ENCODE results near the gene FZD7.

Gene FZD7

GRCh38 chr2:202067589-202067988 is 33.9 kb downstream of the FZD7 start:
- no peak overlapping the region for H3K27ac ChIP-seq (replicated peaks)
- no peak for DNase-seq (ENCODE audit: low read depth in 1 of 2, low spot score in 1 of 2)
- no peak for TF ChIP-seq GABPA (IDR thresholded peaks at IDR 0.05; ENCODE audit: low read depth)
- TF ChIP-seq POLR2AphosphoS5 (IDR thresholded peaks at IDR 0.05; ENCODE audit: low read depth), result no peak
- TF ChIP-seq, protein P1, sequence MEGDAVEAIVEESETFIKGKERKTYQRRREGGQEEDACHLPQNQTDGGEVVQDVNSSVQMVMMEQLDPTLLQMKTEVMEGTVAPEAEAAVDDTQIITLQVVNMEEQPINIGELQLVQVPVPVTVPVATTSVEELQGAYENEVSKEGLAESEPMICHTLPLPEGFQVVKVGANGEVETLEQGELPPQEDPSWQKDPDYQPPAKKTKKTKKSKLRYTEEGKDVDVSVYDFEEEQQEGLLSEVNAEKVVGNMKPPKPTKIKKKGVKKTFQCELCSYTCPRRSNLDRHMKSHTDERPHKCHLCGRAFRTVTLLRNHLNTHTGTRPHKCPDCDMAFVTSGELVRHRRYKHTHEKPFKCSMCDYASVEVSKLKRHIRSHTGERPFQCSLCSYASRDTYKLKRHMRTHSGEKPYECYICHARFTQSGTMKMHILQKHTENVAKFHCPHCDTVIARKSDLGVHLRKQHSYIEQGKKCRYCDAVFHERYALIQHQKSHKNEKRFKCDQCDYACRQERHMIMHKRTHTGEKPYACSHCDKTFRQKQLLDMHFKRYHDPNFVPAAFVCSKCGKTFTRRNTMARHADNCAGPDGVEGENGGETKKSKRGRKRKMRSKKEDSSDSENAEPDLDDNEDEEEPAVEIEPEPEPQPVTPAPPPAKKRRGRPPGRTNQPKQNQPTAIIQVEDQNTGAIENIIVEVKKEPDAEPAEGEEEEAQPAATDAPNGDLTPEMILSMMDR (IDR thresholded peaks at IDR 0.05; ENCODE audit: insufficient read depth, low read length), result no peak
- no peak for TF ChIP-seq SPI1 (IDR thresholded peaks at IDR 0.05; ENCODE audit: borderline replicate concordance, low read depth)
- TF ChIP-seq, protein P2, sequence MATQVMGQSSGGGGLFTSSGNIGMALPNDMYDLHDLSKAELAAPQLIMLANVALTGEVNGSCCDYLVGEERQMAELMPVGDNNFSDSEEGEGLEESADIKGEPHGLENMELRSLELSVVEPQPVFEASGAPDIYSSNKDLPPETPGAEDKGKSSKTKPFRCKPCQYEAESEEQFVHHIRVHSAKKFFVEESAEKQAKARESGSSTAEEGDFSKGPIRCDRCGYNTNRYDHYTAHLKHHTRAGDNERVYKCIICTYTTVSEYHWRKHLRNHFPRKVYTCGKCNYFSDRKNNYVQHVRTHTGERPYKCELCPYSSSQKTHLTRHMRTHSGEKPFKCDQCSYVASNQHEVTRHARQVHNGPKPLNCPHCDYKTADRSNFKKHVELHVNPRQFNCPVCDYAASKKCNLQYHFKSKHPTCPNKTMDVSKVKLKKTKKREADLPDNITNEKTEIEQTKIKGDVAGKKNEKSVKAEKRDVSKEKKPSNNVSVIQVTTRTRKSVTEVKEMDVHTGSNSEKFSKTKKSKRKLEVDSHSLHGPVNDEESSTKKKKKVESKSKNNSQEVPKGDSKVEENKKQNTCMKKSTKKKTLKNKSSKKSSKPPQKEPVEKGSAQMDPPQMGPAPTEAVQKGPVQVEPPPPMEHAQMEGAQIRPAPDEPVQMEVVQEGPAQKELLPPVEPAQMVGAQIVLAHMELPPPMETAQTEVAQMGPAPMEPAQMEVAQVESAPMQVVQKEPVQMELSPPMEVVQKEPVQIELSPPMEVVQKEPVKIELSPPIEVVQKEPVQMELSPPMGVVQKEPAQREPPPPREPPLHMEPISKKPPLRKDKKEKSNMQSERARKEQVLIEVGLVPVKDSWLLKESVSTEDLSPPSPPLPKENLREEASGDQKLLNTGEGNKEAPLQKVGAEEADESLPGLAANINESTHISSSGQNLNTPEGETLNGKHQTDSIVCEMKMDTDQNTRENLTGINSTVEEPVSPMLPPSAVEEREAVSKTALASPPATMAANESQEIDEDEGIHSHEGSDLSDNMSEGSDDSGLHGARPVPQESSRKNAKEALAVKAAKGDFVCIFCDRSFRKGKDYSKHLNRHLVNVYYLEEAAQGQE (IDR thresholded peaks at IDR 0.05; ENCODE audit: insufficient replicate concordance, low read depth), result no peak
- no peak overlapping the region for H3K4me3 ChIP-seq (replicated peaks; ENCODE audit: insufficient read depth, low read length)
- no peaks in the 10 kb centered on the region for H3K27me3 ChIP-seq (ENCODE audit: insufficient read depth, poor library complexity, severe bottlenecking)

DNA sequence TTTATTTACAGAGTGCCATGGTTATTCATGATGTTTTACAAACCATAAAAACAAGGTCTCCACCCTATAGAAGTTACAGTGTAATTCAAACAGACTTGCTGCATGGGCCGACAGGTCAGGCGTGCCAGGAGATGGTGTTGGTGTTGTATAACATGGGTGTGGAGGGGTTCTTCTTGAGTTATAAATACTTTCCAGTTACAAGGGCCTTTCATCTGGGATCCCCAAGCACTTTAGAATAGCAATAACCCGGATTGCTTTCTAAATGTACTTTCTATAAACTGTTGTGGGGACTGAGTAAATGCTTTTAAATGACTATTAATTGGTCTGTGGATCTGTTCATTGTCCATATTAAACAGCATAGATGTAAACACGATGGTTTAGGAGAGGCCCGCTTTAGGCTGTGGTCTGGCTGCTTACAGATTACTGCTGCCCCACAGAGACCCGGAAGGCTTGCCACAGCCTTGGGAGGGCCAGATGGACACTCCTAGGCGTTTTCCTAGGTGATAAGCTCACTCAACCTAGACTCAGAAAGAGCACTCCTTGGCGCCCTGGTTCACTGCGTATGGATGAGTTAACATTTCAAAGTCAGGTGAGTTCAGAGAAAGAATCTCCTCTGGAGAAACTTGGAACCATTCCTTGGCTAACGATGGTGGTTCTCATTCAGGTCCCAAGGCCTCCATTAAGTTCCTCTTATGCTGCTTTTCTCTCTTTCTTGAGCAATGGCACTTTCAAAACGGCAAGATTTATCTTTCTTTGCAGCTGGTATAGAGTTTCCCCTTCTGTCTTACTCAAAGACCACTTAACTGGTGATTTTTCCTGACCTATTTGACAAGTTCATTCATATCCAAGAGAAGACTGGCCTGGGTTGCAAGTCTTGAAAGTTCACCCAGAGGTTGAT is 35.8 kb downstream of the FZD7 start:
- peak in 1 of 2 experiments; percentile 40 for DNase-seq (ENCODE audit: low read depth in 1 of 2, low spot score in 1 of 2)

GRCh38 chr2:202071107-202071506 is 37.5 kb downstream of the FZD7 start:
- TF ChIP-seq, protein P1 (IDR thresholded peaks at IDR 0.05; ENCODE audit: insufficient read depth, low read length), result no peak
- TF ChIP-seq, protein P2 (IDR thresholded peaks at IDR 0.05; ENCODE audit: insufficient replicate concordance, low read depth), result no peak
- TF ChIP-seq SPI1 (IDR thresholded peaks at IDR 0.05; ENCODE audit: borderline replicate concordance, low read depth), result no peak
- TF ChIP-seq GABPA (IDR thresholded peaks at IDR 0.05; ENCODE audit: low read depth), result no peak
- TF ChIP-seq POLR2AphosphoS5 (IDR thresholded peaks at IDR 0.05; ENCODE audit: low read depth), result no peak
- DNase-seq (ENCODE audit: low read depth in 1 of 2, low spot score in 1 of 2), result no peak
- H3K27ac ChIP-seq (replicated peaks), result no peak overlapping the region
- no peak overlapping the region for H3K4me3 ChIP-seq (replicated peaks; ENCODE audit: insufficient read depth, low read length)
- H3K27me3 ChIP-seq (ENCODE audit: insufficient read depth, poor library complexity, severe bottlenecking), result no peaks in the 10 kb centered on the region

More for the DNA sequence above, 35.8 kb downstream of the FZD7 start:
- Histone ChIP-seq H3K4me3 (replicated peaks; ENCODE audit: insufficient read depth, low read length) (no peak overlapping the region), H3K27me3 (ENCODE audit: insufficient read depth, poor library complexity, severe bottlenecking) (no peaks in the 10 kb centered on the region), H3K27ac (replicated peaks) (peak overlapping the region; percentile 48)
- TF ChIP-seq SPI1 (IDR thresholded peaks at IDR 0.05; ENCODE audit: borderline replicate concordance, low read depth), result no peak
- no peak for TF ChIP-seq GABPA (IDR thresholded peaks at IDR 0.05; ENCODE audit: low read depth)
- no peak for TF ChIP-seq POLR2AphosphoS5 (IDR thresholded peaks at IDR 0.05; ENCODE audit: low read depth)
- TF ChIP-seq, protein P2 (IDR thresholded peaks at IDR 0.05; ENCODE audit: insufficient replicate concordance, low read depth), result no peak
- TF ChIP-seq, protein P1 (IDR thresholded peaks at IDR 0.05; ENCODE audit: insufficient read depth, low read length), result no peak

Data from HL-60 (cell line).